IMR-90 (cell line): ENCODE data around the gene WLS. TPM values are rescaled to one million over a fixed set of nuclear protein-coding genes. Genes with fewer than 3 reads are reported as not detected.
A peak's percentile ranks its signal among the peaks of the same experiment; 100 is the strongest.

Experiments
- ATAC-seq: fragments of 200-7000 bp; cut with Tn5 transposase; 2 replicates; pipeline ENCODE4 v1.9.1; 2020; ENCODE audit warnings: low read depth, mild to moderate bottlenecking, moderate library complexity
- BruUV-seq: library from RNA; stranded (reverse); fragments of 400-500 nt; replicated peaks from 2 replicates; lab custom pipeline; 2021; lab: Mats Ljungman, UMichigan
- CTCF ChIA-PET: fragments of 300-600 bp; formaldehyde crosslinking; extraction: SDS; loops from one replicate; lab custom pipeline; 2021; ENCODE audit warnings: antibody characterized with exemption; lab: Yijun Ruan, JAX
- POLR2A ChIA-PET: fragments of 300-600 bp; sonication (Branson Sonifier 250); formaldehyde crosslinking; loops from one replicate; lab custom pipeline; 2022; ENCODE audit warnings: antibody characterized with exemption; ENCODE audit not compliant: unreplicated experiment; lab: Charles Lee
- DNase-seq: peaks from one replicate; pipeline ENCODE4 v3.0.0; 2013
- H2AFZ ChIP-seq: replicated peaks from 2 replicates; pipeline ENCODE3; 2013; ENCODE audit warnings: low read length, mild to moderate bottlenecking; ENCODE audit not compliant: poor library complexity
- H2AK5ac ChIP-seq: 2 replicates; pipeline ENCODE4 v1.6.1; 2013; ENCODE audit warnings: low read depth, low read length, inconsistent platforms
- H2AK9ac ChIP-seq: replicated peaks from 2 replicates; pipeline ENCODE3; 2013; ENCODE audit warnings: mild to moderate bottlenecking, low read depth, low read length, moderate library complexity; ENCODE audit not compliant: poor library complexity
- H2BK120ac ChIP-seq: 2 replicates; pipeline ENCODE4 v1.6.1; 2013; ENCODE audit warnings: low read depth, low read length, inconsistent platforms
- H2BK15ac ChIP-seq: 3 replicates; pipeline ENCODE4 v1.6.1; 2013; ENCODE audit warnings: low read depth, low read length, inconsistent platforms
- H2BK20ac ChIP-seq: 2 replicates; pipeline ENCODE4 v1.6.1; 2013; ENCODE audit warnings: low read depth, mild to moderate bottlenecking, inconsistent platforms, low read length, moderate library complexity
- H2BK5ac ChIP-seq: 2 replicates; pipeline ENCODE4 v1.6.1; 2013; ENCODE audit warnings: mild to moderate bottlenecking, low read depth, low read length, inconsistent platforms; ENCODE audit not compliant: poor library complexity, severe bottlenecking
- H3K14ac ChIP-seq: replicated peaks from 2 replicates; pipeline ENCODE4 v1.6.1; 2013; ENCODE audit warnings: low read depth, low read length, inconsistent platforms
- H3K18ac ChIP-seq: 2 replicates; pipeline ENCODE4 v1.6.1; 2013; ENCODE audit warnings: low read depth, low read length, control low read depth
- H3K23ac ChIP-seq: 2 replicates; pipeline ENCODE4 v1.6.1; 2013; ENCODE audit warnings: low read depth, low read length, inconsistent platforms
- H3K27ac ChIP-seq: 2 replicates; pipeline ENCODE4 v1.5.1; 2013; ENCODE audit warnings: mild to moderate bottlenecking, control low read depth, low read length; ENCODE audit not compliant: insufficient read depth
- H3K27me3 ChIP-seq: 2 replicates; pipeline ENCODE4 v1.6.1; 2013; ENCODE audit warnings: low read length; ENCODE audit not compliant: control insufficient read depth, insufficient read depth
- H3K36me3 ChIP-seq: 2 replicates; pipeline ENCODE4 v1.6.1; 2013; ENCODE audit warnings: low read length, mixed read lengths; ENCODE audit not compliant: control insufficient read depth, insufficient read depth
- H3K4ac ChIP-seq: 2 replicates; pipeline ENCODE4 v1.6.1; 2013; ENCODE audit warnings: low read depth, low read length, inconsistent platforms
- H3K4me1 ChIP-seq: 2 replicates; pipeline ENCODE4 v1.6.1; 2013; ENCODE audit warnings: low read length, mixed read lengths; ENCODE audit not compliant: control insufficient read depth, insufficient read depth
- H3K4me2 ChIP-seq: 2 replicates; pipeline ENCODE4 v1.6.1; 2013; ENCODE audit warnings: low read depth, mild to moderate bottlenecking, control low read depth, low read length, moderate library complexity
- H3K4me3 ChIP-seq: 2 replicates; pipeline ENCODE4 v1.5.1; 2013; ENCODE audit warnings: low read depth, mild to moderate bottlenecking, control low read depth, low read length, moderate library complexity; ENCODE audit not compliant: insufficient read depth
- H3K56ac ChIP-seq: 2 replicates; pipeline ENCODE4 v1.6.1; 2013; ENCODE audit warnings: low read length, inconsistent platforms; ENCODE audit not compliant: insufficient read depth; ENCODE audit errors: extremely low read depth
- H3K79me1 ChIP-seq, 2 experiments: 2 replicates each; pipeline ENCODE4 v1.6.1; 2013; ENCODE audit warnings: low read length in 2 of 2, inconsistent platforms in 1 of 2, low read depth in 1 of 2
- H3K9ac ChIP-seq: 2 replicates; pipeline ENCODE4 v1.6.1; 2013; ENCODE audit warnings: low read depth, low read length, control low read depth
- H3K9me1 ChIP-seq: 2 replicates; pipeline ENCODE4 v1.6.1; 2013; ENCODE audit warnings: low read length, inconsistent platforms; ENCODE audit not compliant: insufficient read depth
- H3K9me3 ChIP-seq: 2 replicates; pipeline ENCODE4 v1.6.1; 2013; ENCODE audit warnings: low read length; ENCODE audit not compliant: control insufficient read depth, insufficient read depth
- H4K20me1 ChIP-seq: 2 replicates; pipeline ENCODE4 v1.6.1; 2013; ENCODE audit warnings: low read length, inconsistent platforms; ENCODE audit not compliant: insufficient read depth
- H4K5ac ChIP-seq: 2 replicates; pipeline ENCODE4 v1.6.1; 2013; ENCODE audit warnings: mild to moderate bottlenecking, low read depth, low read length, control low read depth
- H4K8ac ChIP-seq, 2 experiments: 2 replicates each; pipeline ENCODE4 v1.6.1; 2013; ENCODE audit warnings: low read depth in 2 of 2, low read length in 2 of 2, control low read depth in 1 of 2, inconsistent platforms in 1 of 2
- H4K91ac ChIP-seq: 2 replicates; pipeline ENCODE4 v1.6.1; 2013; ENCODE audit warnings: low read depth, low read length, inconsistent platforms; ENCODE audit not compliant: insufficient read depth
- CHD1 ChIP-seq: IDR thresholded peaks from 2 replicates; pipeline ENCODE4 v1.6.1; 2012; ENCODE audit warnings: low read depth, low read length, improper control_type of control experiment
- MAFK ChIP-seq: IDR thresholded peaks from 2 replicates; pipeline ENCODE4 v1.6.1; 2012; ENCODE audit warnings: low read depth, low read length, improper control_type of control experiment
- MAZ ChIP-seq: IDR thresholded peaks from 2 replicates; pipeline ENCODE4 v1.6.1; 2012; ENCODE audit warnings: low read depth, mild to moderate bottlenecking, low read length, improper control_type of control experiment, moderate library complexity, borderline replicate concordance
- MXI1 ChIP-seq: IDR thresholded peaks from 2 replicates; pipeline ENCODE4 v1.6.1; 2012; ENCODE audit warnings: low read depth, mild to moderate bottlenecking, low read length, moderate library complexity, borderline replicate concordance
- USF2 ChIP-seq: fragments of 150-350 bp; IDR thresholded peaks from 2 replicates; pipeline ENCODE4 v1.6.1; 2017; ENCODE audit warnings: mild to moderate bottlenecking, antibody characterized with exemption, low read length, low read depth
- WGBS, 2 experiments: methylation state at CpG; one replicate each; pipeline versions ENCODE4 v1.1.5 to v1.1.7; 2013; ENCODE audit warnings: missing lambda C conversion rate in 2 of 2; ENCODE audit not compliant: insufficient read length in 1 of 2; ENCODE audit errors: extremely low coverage in 2 of 2; 5-methylcytosine and 5-hydroxymethylcytosine counted together
- dilution Hi-C: fragments of 300-500 bp; cut with HindIII; formaldehyde crosslinking; loops from one replicate; pipeline ENCODE4 v1.14.3; 2018; ENCODE audit warnings: low sequenced_read_pairs; ENCODE audit not compliant: unreplicated experiment
- in situ Hi-C: fragments of 300-500 bp; cut with MboI; formaldehyde crosslinking; loops from 3 replicates; pipeline ENCODE4 v1.14.3; 2019; ENCODE audit warnings: low sequenced_read_pairs, inconsistent platforms, mixed read lengths
- intact Hi-C: fragments of 100-400 bp; cut with micrococcal nuclease; formaldehyde crosslinking; loops from 2 replicates; pipeline ENCODE4 v1.10.0; 2022
- polyA plus RNA-seq, 3 experiments: library from polyadenylated mRNA; depleted of rRNA; stranded (reverse); fragments of >200 nt; gene quantifications; 2 replicates each; pipeline ENCODE4 v1.2.3, GENCODE V29; 2012; ENCODE audit warnings: low replicate concordance in 1 of 3
- total RNA-seq: library from RNA; depleted of rRNA; stranded (reverse); fragments of >200 nt; gene quantifications from 2 replicates; pipeline ENCODE4 v1.2.3, GENCODE V29; 2012

Gene WLS
- total and polyA plus RNA-seq, 2 of the 4 experiments (the other 2 are of a cell fraction) = 152 to 157 TPM

- Histone ChIP-seq H3K4me2 (peak overlapping the region; percentile 97), H3K27me3 (peaks cover under 1% of the 10 kb centered on the region; the same call in 1 of the 2 replicates), H3K4ac (peak overlapping the region; percentile 48), H3K23ac (peak overlapping the region; percentile 62), H4K8ac (peak overlapping the region; percentile 33 to 48; a peak in 3 of 4 replicates), H4K91ac (peak overlapping the region; percentile 63), H3K27ac (peak overlapping the region; percentile 90), H3K9ac (peak overlapping the region; percentile 96), H3K9me3 (no peaks in the 10 kb centered on the region), H3K4me1 (peaks cover 6% of the 10 kb centered on the region), H2BK5ac (peak overlapping the region; percentile 63), H2BK120ac (peak overlapping the region; percentile 89), H4K5ac (peak overlapping the region; percentile 52), H2BK20ac (no peak overlapping the region), H3K36me3 (peaks cover 2% of the 10 kb centered on the region), H3K56ac (peak overlapping the region; percentile 38; the same call in 1 of the 2 replicates), H2AFZ (peak overlapping the region; percentile 97), H3K4me3 (peak overlapping the region; percentile 82), H2AK5ac (no peak overlapping the region), H2AK9ac (peak overlapping the region; percentile 67), H3K9me1 (no peaks in the 10 kb centered on the region), H3K18ac (peak overlapping the region; percentile 76), H4K20me1 (peaks cover 29% of the 10 kb centered on the region), H2BK15ac (0 out of 3 replicates have a peak overlapping the region, but pooled peaks have one; percentile 0), H3K79me1 (peaks cover 2 to 39% of the 10 kb centered on the region in 2 experiments; a peak in 2 of 4 replicates), H3K14ac (peak overlapping the region; percentile 39)
- ATAC-seq (peak; percentile 36), DNase-seq (peak; percentile 77)
- POLR2A ChIA-PET = interaction anchor here (0.6 to 1.3 kb wide), 6 partner anchors 9 to 177 kb away, joined by 3 to 35 read pairs (median 3); no protein-coding TSS in a partner anchor
- intact Hi-C loops = loop anchor here (1.0 to 10.0 kb wide), 7 partner anchors 57 to 1506 kb away; partner anchors contain the start of gene RPE65
- dilution Hi-C loops = no loop called here
- BruUV-seq = no TSS peak
- TF ChIP-seq CHD1 (0 out of 2 replicates have a peak, but pooled peaks have one; percentile 12), MAZ (peak; percentile 59; the same call in 1 of the 2 replicates), MXI1 (no peak), USF2 (no peak), MAFK (no peak)
- in situ Hi-C loops = no loop called here
- no CpG with 5 or more reads among the region's 31 CpGs for WGBS, 2 experiments
- CTCF ChIA-PET = interaction anchor here (0.6 to 1.3 kb wide), 4 partner anchors 10 to 114 kb away, joined by 3 to 4 read pairs (median 3); no protein-coding TSS in a partner anchor
These were observed 565 bp downstream of the WLS start for GRCh38 chr1:68231627-68232288.
